ENCODE data around the gene HEMGN.
"Not testable (repeated sequence)": the region's sequence is repeated elsewhere in the genome, so short reads cannot be mapped to it uniquely, and the experiment has no call there.

HEMGN gene

GRCh38 chr9:97938081-97938644, at the start of gene HEMGN:
HEMGN (minus strand) TSS chr9:97938172; CDS start chr9:97938136, 36 bp downstream.
- DNase-seq (ENCODE audit: low spot score), result no peak

- no peak for DNase-seq (ENCODE audit: low spot score)
These were observed 49.5 kb upstream of the HEMGN start for GRCh38 chr9:97987487-97987886.

DNA sequence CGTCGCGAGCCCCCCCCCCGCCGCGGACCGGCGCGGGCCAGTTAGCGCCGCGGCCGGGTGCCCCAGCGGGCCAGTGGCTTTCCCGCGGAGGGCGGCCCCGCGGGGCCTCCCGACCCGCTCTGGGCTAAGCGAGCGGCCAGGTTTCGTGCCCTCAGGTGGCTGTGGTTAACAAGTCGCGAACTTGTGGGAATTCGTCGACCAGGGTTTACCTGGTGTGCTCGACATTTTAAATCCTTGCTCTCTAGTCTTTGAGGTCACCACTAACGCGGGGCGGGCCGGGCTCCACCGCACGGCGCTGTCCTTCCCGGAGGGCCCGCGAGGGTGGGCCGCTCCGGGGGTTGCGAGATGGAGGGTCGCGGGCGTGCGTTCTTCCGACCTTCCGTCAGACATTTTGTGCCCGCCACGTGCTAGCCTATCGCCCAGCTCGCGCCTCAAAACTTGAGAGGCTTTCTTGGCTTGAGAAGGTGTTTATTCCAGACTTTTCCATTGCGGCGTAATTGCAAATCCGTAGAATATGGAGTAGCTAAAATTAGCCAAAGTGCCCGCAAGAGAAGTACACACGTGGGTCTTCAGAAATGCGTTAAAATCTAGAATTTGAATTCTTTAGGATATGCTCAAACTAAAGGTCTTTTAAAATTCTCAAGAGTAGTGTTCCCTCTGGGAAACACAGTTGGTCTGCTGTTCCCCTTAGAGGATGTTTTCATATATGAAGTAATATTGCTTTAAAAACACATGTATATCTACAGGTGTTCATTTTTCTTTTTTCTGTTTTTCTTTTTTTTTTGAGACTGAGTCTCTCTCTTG, 47.3 kb upstream of the HEMGN start:
- no peak for DNase-seq (ENCODE audit: low spot score)

DNA sequence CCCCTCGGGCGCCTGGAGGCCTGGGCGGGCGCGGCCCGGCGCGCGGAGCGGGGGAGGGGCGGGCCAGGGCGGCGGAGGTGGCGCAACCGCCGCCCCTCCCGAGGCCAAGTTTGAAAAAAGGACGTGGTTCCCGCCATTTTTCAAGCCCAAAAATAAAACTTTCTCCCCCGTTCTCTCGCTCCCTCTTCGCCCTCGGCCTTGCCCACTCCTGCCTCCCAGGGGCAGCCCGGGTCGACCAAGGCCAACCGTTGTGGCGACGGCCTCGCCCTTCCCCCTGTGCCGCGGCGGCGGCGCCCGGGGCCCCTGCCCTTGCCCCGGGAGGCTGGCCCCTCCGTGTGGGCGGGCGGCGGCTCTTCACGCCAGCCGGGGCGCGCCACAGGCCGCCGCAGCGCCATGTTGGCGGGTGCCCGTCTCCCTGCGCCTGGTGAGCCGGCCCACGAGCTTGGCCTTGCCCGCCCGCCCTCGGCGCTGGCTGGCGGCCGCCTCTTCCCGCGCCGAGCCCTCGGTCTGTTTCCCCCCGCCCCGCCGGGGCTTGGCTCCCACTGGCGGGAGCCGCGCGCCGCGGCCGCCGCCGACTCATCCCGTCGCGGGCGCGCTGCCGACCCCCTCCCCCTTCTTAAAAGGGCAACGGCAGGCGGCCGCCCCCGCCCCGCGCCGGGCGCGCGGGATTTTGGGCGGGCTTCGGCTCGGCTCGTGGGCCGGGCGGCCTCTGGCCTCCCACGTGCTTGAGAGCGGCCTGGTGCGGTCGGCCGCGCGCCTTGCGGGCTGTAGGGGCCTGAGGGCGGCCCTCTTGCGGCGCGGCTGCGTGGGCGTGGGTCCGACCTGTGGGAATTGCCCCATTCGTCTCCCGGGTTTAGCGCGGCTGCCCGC, 46.5 kb upstream of the HEMGN start:
- DNase-seq (ENCODE audit: low spot score), result peak; percentile 91

DNA sequence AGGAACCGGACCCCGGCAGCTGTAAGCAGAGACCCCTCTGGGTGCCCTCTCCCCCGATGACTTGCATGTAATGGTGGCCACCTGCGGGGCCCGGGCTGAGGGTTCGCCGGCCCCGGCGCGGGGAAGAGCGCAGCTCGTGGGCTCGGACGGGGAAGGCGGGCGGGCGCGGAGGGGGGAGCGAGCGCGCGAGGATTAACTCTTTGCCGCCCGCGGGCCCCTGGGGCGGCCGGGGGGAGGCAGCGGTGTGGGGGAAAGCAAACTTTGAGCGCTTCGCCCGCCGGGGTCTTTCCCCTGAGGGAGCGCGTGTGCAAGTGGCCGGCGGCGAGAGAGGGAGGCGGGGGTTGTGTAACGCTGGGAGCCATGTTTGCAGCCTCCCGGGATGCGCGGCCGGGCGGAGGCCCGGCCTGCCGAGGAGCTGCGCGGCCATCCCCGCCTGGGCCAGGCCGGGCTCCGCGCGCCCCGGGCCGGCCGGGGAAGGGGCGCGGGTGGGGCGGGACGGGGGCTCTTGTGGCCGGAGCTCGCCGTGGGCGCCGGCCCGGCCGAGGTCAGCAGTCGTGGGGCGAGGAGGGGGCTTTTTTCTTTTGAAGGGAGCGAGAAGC, 45.7 kb upstream of the HEMGN start:
- DNase-seq (ENCODE audit: low spot score), result peak; percentile 67

- peak; percentile 95 for DNase-seq (ENCODE audit: low spot score)
These were observed 45.0 kb upstream of the HEMGN start, which contains the start of gene ANP32B for GRCh38 chr9:97982683-97983588. ANP32B (plus strand) TSS chr9:97983341; CDS start chr9:97983556, 215 bp downstream.

- no peak for DNase-seq (ENCODE audit: low spot score)
These were observed 44.1 kb upstream of the HEMGN start for GRCh38 chr9:97981846-97982682.

DNA sequence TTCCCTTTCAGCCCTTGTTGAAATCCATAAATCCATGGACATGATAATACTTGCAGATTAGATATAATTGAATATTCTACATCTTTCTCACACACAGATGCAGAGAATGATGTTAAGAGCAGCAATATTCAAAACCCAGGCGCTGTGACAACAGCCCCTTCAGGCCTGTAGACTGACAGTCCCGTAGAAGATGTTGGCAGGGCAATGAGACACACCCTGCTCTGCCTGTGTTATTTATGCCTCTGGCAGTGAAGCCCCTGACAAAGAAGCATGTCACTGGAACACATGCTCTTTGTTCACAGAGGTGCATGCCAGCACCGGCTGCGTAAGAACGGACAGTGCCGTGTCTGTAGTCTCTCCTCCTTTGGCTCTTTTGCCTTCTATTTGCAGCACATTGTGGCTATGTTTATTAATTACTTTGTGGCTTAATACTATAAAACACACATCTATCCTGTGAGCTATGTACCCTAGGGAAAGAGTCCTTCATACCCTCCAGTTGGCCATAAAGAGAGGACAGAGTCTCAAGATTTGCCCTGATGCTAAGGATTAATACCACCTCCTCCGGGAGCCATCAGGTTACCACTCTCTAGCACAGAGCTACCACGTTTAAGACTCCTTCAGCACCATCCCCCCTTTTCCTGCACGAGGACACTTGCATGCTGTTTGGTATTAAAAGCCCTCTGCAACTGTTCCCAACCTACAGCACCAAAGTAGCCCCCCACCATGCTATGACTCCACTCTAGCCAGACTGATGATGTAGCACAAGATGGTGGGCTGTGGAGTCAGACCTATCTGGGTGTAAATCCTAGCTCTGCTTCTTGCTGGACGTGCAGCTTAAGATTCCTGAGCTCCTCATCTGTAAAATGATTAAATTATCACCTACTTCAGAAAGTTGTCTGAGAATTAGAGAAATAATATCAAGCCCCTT, 43.2 kb upstream of the HEMGN start:
- peak; percentile 20 for DNase-seq (ENCODE audit: low spot score)

GRCh38 chr9:97980479-97980803, 42.5 kb upstream of the HEMGN start:
- DNase-seq (ENCODE audit: low spot score), result peak; percentile 44

- no peak for DNase-seq (ENCODE audit: low spot score)
These were observed 42.0 kb upstream of the HEMGN start for GRCh38 chr9:97979788-97980478.

- no peak for DNase-seq (ENCODE audit: low spot score)
These were observed 40.6 kb upstream of the HEMGN start for GRCh38 chr9:97978371-97979130.

GRCh38 chr9:97976633-97977032, 38.7 kb upstream of the HEMGN start:
- DNase-seq (ENCODE audit: low spot score), result not testable (repeated sequence)

GRCh38 chr9:97975376-97975775, 37.4 kb upstream of the HEMGN start:
- DNase-seq (ENCODE audit: low spot score), result no peak

- no peak for DNase-seq (ENCODE audit: low spot score)
These were observed 34.8 kb upstream of the HEMGN start for GRCh38 chr9:97972753-97973152.

DNA sequence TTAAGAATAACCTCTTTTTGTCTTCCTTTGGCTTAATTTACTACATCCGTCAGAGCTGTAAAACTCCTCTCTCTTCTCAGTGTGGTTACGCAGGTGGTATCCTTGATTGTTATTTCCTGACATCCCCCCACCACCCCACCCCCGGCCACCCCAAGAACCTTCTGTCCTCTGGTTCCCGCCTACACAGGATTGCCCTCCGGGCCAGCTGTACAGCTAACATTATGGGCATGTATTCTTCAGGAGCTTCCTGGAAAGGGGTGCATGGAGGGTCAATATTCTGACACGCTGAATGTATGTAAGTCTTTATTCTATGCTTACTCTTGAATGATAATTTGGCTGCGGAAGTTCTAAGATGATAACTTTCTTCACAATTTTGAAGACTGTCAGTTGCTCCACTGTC, 32.2 kb upstream of the HEMGN start:
- no peak for DNase-seq (ENCODE audit: low spot score)

DNA sequence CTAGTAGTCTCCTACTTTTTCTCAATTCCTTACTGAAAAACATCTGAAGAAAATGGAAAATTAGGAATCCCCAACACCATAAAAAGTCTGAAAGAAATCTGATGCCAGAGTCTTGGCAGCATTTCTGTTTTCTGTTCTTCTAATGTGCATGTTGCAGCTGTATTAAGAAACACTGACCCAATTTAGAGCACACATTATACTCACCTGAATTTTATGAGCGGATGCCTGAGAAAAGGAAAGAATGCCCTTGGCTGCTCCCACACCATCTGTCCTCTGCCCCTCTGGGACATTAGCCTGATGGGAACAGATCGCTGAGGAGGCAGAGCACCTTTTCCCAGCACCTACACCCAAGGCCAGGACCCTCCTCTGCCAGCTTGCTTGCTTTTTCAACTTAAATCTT, 31.0 kb upstream of the HEMGN start:
- DNase-seq (ENCODE audit: low spot score), result no peak

DNA sequence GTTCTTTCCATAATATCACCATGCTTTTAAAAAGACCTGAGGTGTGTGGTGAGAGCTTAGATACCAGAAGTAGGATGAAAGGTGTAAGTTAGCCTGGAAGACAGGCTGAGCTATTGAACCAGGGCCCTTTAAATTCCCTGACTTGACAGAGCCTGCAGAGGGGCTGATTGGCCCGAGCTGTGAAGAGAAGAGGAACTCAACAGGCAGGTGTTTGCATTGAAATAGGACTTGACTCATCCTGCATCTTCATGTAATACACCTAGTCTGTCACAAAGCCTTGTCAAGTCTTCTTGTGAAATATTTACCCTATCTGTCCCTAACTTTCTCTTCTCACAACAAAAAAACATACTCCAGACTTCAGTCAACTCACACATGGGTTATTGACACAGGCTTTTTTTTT, 28.5 kb upstream of the HEMGN start:
- DNase-seq (ENCODE audit: low spot score), result no peak

- DNase-seq (ENCODE audit: low spot score), result no peak
These were observed 26.9 kb upstream of the HEMGN start for GRCh38 chr9:97964901-97965300.

Measured in AG20443 (cell line).